GM19025 (cell line): ENCODE data around the gene NR3C1.
A peak's percentile ranks its signal among the peaks of the same experiment; 100 is the strongest.

Source experiments
- ATAC-seq: cut with Tn5 transposase; IDR thresholded peaks from one replicate; pipeline ENCODE4 v1.9.1; 2021; ENCODE audit warnings: mild to moderate bottlenecking, low read depth, moderate library complexity; ENCODE audit not compliant: unreplicated experiment

Gene NR3C1

DNA sequence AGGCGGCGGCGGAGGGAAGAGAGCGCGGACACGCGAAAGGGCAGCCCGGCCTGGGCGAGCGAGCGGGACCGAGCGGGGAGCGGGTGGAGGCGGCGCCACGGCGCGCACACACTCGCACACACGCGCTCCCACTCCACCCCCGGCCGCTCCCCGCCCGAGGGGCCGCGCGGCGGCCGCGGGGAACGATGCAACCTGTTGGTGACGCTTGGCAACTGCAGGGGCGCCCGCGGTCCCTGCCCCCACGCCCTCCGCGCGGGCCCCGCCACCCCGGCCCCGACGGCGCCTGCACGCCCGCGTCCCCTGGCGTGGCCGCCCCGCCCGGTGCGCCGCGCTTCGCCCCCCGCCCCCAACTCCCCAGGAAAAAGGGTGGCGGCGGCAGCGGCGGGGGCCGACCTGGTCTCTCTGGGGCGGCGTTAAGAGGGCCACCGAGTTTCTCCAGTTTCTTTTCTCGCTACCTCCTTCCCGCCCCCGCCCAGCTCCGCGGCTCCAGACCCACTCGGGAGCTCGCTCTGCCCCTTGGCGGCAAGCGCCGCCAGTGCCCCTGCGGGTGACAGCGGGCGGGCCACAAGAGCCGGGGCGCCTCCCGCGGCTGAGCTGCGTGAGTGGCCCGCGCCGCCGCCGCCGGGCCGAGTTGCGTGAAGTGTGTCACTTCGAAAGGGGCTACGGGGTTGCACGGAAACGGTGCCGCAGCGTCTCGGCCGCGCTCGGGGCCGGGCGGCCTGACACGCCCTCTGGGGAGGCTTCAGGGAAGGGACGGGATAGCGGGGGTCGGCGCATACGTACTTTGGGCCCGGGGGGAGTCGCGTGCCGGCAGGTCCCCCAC, at the start of gene NR3C1:
Gene NR3C1, minus strand, starts transcription at position 94 of the 823 bp plus-strand sequence. CDS start 2,847 bp downstream, outside the sequence.
- ATAC-seq, result peak; percentile 59

- ATAC-seq, result no peak
These were observed 46.3 kb upstream of the NR3C1 start for GRCh38 chr5:143449772-143450171.

- ATAC-seq, result no peak
These were observed 45.0 kb upstream of the NR3C1 start for GRCh38 chr5:143448518-143448917.

GRCh38 chr5:143447983-143448382, 44.5 kb upstream of the NR3C1 start:
- ATAC-seq, result no peak

DNA sequence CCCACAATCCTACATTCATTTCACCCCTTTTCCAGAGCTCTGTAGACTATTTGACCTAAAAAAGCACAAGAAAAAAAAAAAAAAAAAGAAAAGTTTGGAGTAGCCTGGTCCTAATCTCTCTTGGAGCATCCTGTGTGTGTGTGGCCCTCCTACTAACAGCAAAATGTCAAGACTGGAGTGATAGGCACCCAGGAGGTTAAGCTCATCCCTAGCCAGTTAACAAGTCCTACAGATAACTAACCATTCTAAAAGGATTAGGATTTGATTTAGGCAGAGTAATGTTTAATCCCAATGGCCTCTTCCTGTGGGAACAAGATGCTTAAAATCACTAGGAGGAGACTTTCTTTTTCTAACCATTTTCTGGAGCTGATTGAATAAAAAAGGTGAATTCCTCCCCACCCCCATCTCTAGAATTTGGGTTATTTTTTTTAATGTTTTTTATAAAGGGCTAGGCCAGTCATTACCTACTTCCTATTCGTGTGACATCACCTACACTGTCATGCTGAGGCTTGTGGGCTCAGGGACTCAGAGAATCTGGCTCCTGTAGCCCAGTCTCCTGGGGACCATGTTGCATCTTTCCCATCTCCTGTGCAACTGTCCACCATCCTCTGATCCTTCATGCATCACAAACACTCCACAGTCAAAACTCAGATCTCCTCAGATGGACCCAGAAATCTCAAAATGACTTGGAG, 43.2 kb upstream of the NR3C1 start:
- ATAC-seq, result no peak

- no peak for ATAC-seq
These were observed 42.3 kb upstream of the NR3C1 start for GRCh38 chr5:143445776-143446175.

DNA sequence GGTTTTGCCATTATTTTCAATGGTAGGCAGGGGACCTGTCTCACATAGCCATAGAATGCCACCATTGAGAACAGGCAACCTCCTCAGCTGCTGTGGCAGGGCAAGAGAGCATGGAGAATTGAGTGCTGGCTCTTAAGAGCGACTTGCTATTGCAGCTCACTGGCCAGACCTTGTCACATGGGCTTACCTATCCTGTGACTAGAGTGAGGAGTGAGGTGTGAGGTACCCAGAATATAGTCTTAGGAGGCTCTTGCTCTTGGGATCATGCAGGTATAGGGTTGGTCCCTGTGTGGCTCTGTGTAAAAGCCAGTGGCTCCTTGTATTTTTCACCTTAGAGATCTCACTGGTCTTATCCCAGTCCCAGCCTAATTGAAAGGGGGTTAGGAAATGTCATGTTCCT, 39.8 kb upstream of the NR3C1 start:
- ATAC-seq, result no peak

DNA sequence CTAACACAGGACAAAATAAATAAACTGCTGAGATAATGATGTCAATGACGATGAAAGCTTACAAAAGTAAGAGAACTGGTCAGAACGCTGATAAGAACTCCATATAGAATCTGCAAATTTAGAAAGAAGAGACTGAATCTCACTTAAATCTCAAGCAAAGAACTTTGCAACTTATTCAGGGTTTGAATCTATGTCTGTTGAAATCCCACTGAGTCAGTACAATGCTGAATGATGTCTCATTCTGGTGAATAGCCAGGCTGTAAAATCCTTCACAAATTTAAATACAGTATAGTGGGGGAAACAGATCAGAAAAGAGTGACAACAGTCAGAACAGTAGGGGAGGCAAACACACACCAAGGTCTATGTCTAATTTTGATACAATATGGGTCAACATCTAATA, 38.9 kb upstream of the NR3C1 start:
- no peak for ATAC-seq

DNA sequence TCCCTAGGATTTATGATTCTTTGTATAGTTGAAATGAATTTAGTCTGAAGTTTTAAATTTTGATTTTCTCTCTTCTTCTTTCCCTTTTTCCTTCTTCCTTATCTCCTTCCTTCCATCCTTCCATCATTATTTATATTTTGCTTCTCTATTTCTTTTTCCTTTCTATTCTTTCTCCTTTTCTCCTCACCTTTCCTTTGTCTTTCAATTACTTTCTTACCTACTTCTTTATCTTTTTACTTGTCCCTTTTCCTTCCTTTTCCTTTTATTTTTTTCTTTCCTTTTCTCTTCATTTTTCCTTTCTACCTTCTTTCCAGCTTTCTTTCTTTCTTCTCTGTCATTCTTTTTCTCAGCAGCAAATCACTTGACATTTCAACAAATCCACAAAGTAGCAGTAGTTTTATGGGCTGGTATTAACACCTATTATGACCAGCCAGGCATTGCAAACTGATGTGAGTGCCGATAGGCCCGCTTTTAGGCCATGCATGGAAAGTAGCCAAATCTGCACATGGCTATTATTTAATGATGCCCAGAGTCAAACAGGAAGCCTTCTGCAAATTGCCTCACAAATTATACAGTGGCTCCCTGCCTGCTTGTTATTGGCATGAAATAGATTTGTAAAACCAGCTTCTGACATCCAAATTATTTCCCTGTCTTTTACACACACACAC, 37.1 kb upstream of the NR3C1 start:
- ATAC-seq, result no peak

GRCh38 chr5:143437666-143438273, 34.3 kb upstream of the NR3C1 start:
- ATAC-seq, result no peak

GRCh38 chr5:143436871-143437270, 33.4 kb upstream of the NR3C1 start:
- no peak for ATAC-seq

- peak; percentile 87 for ATAC-seq
These were observed 31.7 kb upstream of the NR3C1 start for GRCh38 chr5:143435210-143435657.

- ATAC-seq, result no peak
These were observed 31.0 kb upstream of the NR3C1 start for GRCh38 chr5:143434261-143435209.

DNA sequence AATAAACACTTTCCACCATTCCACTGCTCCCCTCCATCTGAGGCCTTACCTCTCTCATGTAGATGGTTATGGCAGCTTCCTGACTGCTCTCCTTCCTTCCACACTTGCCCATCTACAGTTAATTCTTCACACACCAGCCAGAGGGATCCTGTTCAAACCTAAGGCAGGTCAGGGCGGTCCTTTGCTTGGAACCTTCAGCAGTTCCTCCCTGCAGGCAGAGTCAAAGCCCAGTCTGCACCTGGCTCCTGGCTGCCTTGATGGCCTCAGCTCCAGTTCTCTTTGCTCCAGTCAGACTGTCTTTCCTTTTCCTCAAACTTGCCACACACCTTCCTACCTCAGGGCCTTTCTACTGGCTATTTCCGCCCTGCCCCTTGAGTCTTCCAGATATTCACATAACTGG, 30.2 kb upstream of the NR3C1 start:
- ATAC-seq, result no peak

GRCh38 chr5:143432658-143433239, 29.3 kb upstream of the NR3C1 start:
- ATAC-seq, result no peak

- no peak for ATAC-seq
These were observed 28.3 kb upstream of the NR3C1 start for GRCh38 chr5:143431789-143432188.

GRCh38 chr5:143428738-143429420, 25.4 kb upstream of the NR3C1 start:
- ATAC-seq, result no peak

DNA sequence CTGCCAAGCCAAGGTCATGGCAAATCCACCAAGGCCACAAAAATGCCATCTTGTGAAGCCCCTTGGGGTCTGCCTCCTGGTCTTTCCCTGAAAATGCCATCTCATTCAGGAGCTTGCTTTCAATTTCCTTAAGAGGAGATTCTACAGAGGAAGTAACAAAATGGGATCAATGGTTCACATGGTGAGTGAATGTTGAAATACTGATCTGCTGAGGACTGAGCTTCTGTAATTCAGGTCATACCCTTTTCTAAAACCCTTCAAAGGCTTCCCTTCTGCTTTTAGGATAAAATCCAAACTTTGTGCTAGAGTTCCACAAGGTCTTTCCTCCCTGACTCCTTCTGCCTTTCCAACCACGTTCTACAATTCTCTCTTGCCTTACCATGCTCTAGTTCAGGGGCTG, 24.7 kb upstream of the NR3C1 start:
- no peak for ATAC-seq
